ENCODE measurements around the gene PRKAR1B.
"Not testable (repeated sequence)": the region's sequence is repeated elsewhere in the genome, so short reads cannot be mapped to it uniquely, and the experiment has no call there.

Gene PRKAR1B

GRCh38 chr7:644381-645305 is 82.4 kb downstream of the PRKAR1B start:
- no peak for DNase-seq (ENCODE audit: low read depth)

- DNase-seq (ENCODE audit: low read depth), result no peak
These were observed 85.1 kb downstream of the PRKAR1B start for GRCh38 chr7:641966-642365.

GRCh38 chr7:641269-641671 is 85.8 kb downstream of the PRKAR1B start:
- DNase-seq (ENCODE audit: low read depth), result no peak

- no peak for DNase-seq (ENCODE audit: low read depth)
These were observed 88.6 kb downstream of the PRKAR1B start for GRCh38 chr7:638256-639011.

GRCh38 chr7:637826-638225 is 89.3 kb downstream of the PRKAR1B start:
- no peak for DNase-seq (ENCODE audit: low read depth)

GRCh38 chr7:636396-636795 is 90.7 kb downstream of the PRKAR1B start:
- no peak for DNase-seq (ENCODE audit: low read depth)

- DNase-seq (ENCODE audit: low read depth), result not testable (repeated sequence)
These were observed 91.2 kb downstream of the PRKAR1B start for GRCh38 chr7:635687-636382.

- no peak for DNase-seq (ENCODE audit: low read depth)
These were observed 91.9 kb downstream of the PRKAR1B start for GRCh38 chr7:635227-635626.

- no peak for DNase-seq (ENCODE audit: low read depth)
These were observed 93.6 kb downstream of the PRKAR1B start for GRCh38 chr7:633381-634018.

GRCh38 chr7:632831-633210 is 94.3 kb downstream of the PRKAR1B start:
- DNase-seq (ENCODE audit: low read depth), result no peak

- no peak for DNase-seq (ENCODE audit: low read depth)
These were observed 94.9 kb downstream of the PRKAR1B start for GRCh38 chr7:631964-632830.

GRCh38 chr7:631291-631711 is 95.8 kb downstream of the PRKAR1B start:
- DNase-seq (ENCODE audit: low read depth), result no peak

- no peak for DNase-seq (ENCODE audit: low read depth)
These were observed 96.5 kb downstream of the PRKAR1B start for GRCh38 chr7:630539-630938.

- no peak for DNase-seq (ENCODE audit: low read depth)
These were observed 97.0 kb downstream of the PRKAR1B start for GRCh38 chr7:630111-630511.

- no peak for DNase-seq (ENCODE audit: low read depth)
These were observed 98.3 kb downstream of the PRKAR1B start for GRCh38 chr7:628826-629225.

- no peak for DNase-seq (ENCODE audit: low read depth)
These were observed 98.7 kb downstream of the PRKAR1B start for GRCh38 chr7:628402-628763.

- DNase-seq (ENCODE audit: low read depth), result no peak
These were observed 99.2 kb downstream of the PRKAR1B start for GRCh38 chr7:627661-628401.

- DNase-seq (ENCODE audit: low read depth), result no peak
These were observed 101.6 kb downstream of the PRKAR1B start for GRCh38 chr7:625376-625971.

- DNase-seq (ENCODE audit: low read depth), result no peak
These were observed 103.6 kb downstream of the PRKAR1B start for GRCh38 chr7:623464-623863.

Data from stimulated activated CD8-positive, alpha-beta memory T cell treated with anti-CD3 and anti-CD28 coated beads, Interleukin-7, amount 100 ng/mL, for 24 hours (primary cell).